ENCODE results near the gene FGD4. TPM values are rescaled to one million over a fixed set of nuclear protein-coding genes. Genes with fewer than 3 reads are reported as not detected.

The FGD4 gene
- total RNA-seq, 2 experiments from 2014 or later: 0.25 to 0.34 TPM

DNA sequence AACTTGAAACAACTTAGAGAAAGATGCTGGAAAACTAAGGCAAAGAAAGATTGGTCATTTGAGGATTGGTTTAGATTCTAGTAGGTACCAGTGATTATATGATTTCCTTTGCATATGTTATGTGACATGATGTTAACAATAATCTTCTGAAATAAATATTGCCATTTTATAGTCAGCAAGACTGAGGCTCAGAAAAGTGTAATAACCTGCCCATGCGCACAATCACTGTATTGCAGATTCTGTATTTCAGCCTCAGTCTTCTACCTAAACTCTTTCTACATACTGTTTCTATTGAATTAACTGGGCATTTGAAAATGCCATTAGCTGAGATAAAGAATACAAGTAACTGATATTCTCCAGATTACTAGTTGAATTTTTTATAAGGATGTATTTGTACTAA, 61.3 kb downstream of the FGD4 start:
- POLR2A ChIA-PET: no interaction called here

DNA sequence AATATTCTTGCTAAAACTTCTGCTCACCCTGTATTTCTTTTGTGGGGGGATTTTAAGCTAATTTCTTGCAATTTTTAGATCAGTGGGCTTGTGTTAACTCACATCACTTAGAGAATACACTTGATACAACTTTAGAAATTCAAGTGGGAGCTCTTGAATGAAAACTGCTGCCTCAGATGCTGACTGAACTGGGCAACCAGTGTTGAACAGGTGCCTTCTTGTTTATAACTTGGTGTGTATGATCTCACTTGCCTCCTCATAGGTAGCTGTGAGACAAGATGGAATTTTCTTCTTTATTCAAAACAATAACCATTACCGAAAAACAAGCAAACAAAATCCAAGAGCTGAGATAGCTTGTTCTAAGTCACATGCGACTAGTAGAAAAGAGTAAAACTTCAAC, 63.5 kb downstream of the FGD4 start:
- intact Hi-C loops (cut with DNase I, micrococcal nuclease): no loop called here
- Histone ChIP-seq H3K9me3 (ENCODE audit: control insufficient read depth in 1 of 2, insufficient read depth in 1 of 2, low read length in 2 of 2) (no peaks in the 10 kb centered on the region), H3K4me3 (ENCODE audit: low read length) (no peak overlapping the region), H3K36me3 (ENCODE audit: insufficient read depth, low read length) (no peaks in the 10 kb centered on the region), H3K27ac (ENCODE audit: low read depth in 1 of 2, low read length in 2 of 2) (no peak overlapping the region), H3K27me3 (ENCODE audit: control insufficient read depth in 1 of 2, insufficient read depth in 2 of 2, low read length in 2 of 2) (no peaks in the 10 kb centered on the region), H3K4me1 (ENCODE audit: insufficient read depth, low read length) (no peaks in the 10 kb centered on the region)
- ATAC-seq (ENCODE audit: poor library complexity): no peak
- DNase-seq: no peak
- H3K27me3 Mint-ChIP-seq: no peaks in the 10 kb centered on the region
- H3K4me3 Mint-ChIP-seq: no peak overlapping the region
- TF ChIP-seq, protein P1, sequence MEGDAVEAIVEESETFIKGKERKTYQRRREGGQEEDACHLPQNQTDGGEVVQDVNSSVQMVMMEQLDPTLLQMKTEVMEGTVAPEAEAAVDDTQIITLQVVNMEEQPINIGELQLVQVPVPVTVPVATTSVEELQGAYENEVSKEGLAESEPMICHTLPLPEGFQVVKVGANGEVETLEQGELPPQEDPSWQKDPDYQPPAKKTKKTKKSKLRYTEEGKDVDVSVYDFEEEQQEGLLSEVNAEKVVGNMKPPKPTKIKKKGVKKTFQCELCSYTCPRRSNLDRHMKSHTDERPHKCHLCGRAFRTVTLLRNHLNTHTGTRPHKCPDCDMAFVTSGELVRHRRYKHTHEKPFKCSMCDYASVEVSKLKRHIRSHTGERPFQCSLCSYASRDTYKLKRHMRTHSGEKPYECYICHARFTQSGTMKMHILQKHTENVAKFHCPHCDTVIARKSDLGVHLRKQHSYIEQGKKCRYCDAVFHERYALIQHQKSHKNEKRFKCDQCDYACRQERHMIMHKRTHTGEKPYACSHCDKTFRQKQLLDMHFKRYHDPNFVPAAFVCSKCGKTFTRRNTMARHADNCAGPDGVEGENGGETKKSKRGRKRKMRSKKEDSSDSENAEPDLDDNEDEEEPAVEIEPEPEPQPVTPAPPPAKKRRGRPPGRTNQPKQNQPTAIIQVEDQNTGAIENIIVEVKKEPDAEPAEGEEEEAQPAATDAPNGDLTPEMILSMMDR (IDR thresholded peaks at IDR 0.05): no peak
- no peak overlapping the region for H3K27ac Mint-ChIP-seq
- H3K9me3 Mint-ChIP-seq: no peaks in the 10 kb centered on the region
- no peaks in the 10 kb centered on the region for H3K36me3 Mint-ChIP-seq (ENCODE audit: low read depth)
- H3K4me1 Mint-ChIP-seq (ENCODE audit: low read depth): no peaks in the 10 kb centered on the region
- ChIA-PET CTCF (no interaction called here), POLR2A (no interaction called here)

More for the DNA sequence above, 61.3 kb downstream of the FGD4 start:
- no peaks in the 10 kb centered on the region for H3K36me3 ChIP-seq (ENCODE audit: insufficient read depth, low read length)
- no peaks in the 10 kb centered on the region for H3K9me3 ChIP-seq (ENCODE audit: control insufficient read depth in 1 of 2, insufficient read depth in 1 of 2, low read length in 2 of 2)
- no peak overlapping the region for H3K27ac ChIP-seq (ENCODE audit: low read depth in 1 of 2, low read length in 2 of 2)
- Mint-ChIP-seq H3K4me1 (ENCODE audit: low read depth) (no peaks in the 10 kb centered on the region), H3K27me3 (no peaks in the 10 kb centered on the region), H3K27ac (no peak overlapping the region), H3K4me3 (no peak overlapping the region), H3K36me3 (ENCODE audit: low read depth) (no peaks in the 10 kb centered on the region), H3K9me3 (no peaks in the 10 kb centered on the region)
- no peaks in the 10 kb centered on the region for H3K27me3 ChIP-seq (ENCODE audit: control insufficient read depth in 1 of 2, insufficient read depth in 2 of 2, low read length in 2 of 2)
- CTCF ChIA-PET: no interaction called here
- no peaks in the 10 kb centered on the region for H3K4me1 ChIP-seq (ENCODE audit: insufficient read depth, low read length)
- intact Hi-C loops (cut with DNase I, micrococcal nuclease): no loop called here
- no peak overlapping the region for H3K4me3 ChIP-seq (ENCODE audit: low read length)
- ATAC-seq (ENCODE audit: poor library complexity): no peak
- DNase-seq: no peak
- TF ChIP-seq, protein P1 (IDR thresholded peaks at IDR 0.05): no peak

DNA sequence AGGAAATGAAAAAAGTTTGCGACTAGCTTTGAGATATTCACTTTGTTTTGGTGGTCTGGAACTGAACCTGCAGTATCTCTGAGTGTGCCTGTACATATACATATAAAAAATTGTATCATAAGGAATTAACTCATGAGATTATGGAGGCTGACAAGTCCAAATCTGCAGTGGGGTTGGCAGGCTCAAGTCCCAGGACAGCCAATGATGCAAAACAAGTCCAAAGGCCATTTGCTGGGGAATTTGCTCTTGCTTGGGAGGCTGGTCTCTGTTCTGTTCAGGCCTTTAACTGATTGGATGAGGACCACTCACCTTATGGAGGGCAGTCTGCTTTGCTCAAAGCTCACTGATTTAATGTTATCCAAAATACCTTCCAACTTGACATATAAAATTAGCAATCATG, 66.8 kb downstream of the FGD4 start:
- no peaks in the 10 kb centered on the region for H3K36me3 Mint-ChIP-seq (ENCODE audit: low read depth)
- no peak for DNase-seq
- H3K27me3 ChIP-seq (ENCODE audit: control insufficient read depth in 1 of 2, insufficient read depth in 2 of 2, low read length in 2 of 2): no peaks in the 10 kb centered on the region
- intact Hi-C loops (cut with DNase I, micrococcal nuclease): no loop called here
- TF ChIP-seq, protein P1 (IDR thresholded peaks at IDR 0.05): no peak
- ChIA-PET POLR2A (no interaction called here), CTCF (no interaction called here)
- H3K27me3 Mint-ChIP-seq: no peaks in the 10 kb centered on the region
- no peaks in the 10 kb centered on the region for H3K4me1 Mint-ChIP-seq (ENCODE audit: low read depth)
- no peaks in the 10 kb centered on the region for H3K4me1 ChIP-seq (ENCODE audit: insufficient read depth, low read length)
- no peak for ATAC-seq (ENCODE audit: poor library complexity)
- H3K9me3 ChIP-seq (ENCODE audit: control insufficient read depth in 1 of 2, insufficient read depth in 1 of 2, low read length in 2 of 2): no peaks in the 10 kb centered on the region
- no peak overlapping the region for H3K4me3 Mint-ChIP-seq
- H3K36me3 ChIP-seq (ENCODE audit: insufficient read depth, low read length): no peaks in the 10 kb centered on the region
- no peak overlapping the region for H3K27ac Mint-ChIP-seq
- no peaks in the 10 kb centered on the region for H3K9me3 Mint-ChIP-seq
- H3K4me3 ChIP-seq (ENCODE audit: low read length): no peak overlapping the region
- no peak overlapping the region for H3K27ac ChIP-seq (ENCODE audit: low read depth in 1 of 2, low read length in 2 of 2)
